Stimulated activated CD8-positive, alpha-beta memory T cell treated with anti-CD3 and anti-CD28 coated beads, Interleukin-4, amount 100 ng/mL, for 1 hour (primary cell): ENCODE data around the gene LPCAT1.

Source experiments
- DNase-seq, 2 donors: peaks; one replicate each; pipeline ENCODE4 v3.0.0-alpha.2; 2020; ENCODE audit warnings: low read depth in 2 of 2, low spot score in 1 of 2

LPCAT1 gene

GRCh38 chr5:1414311-1415058 is 109.3 kb downstream of the LPCAT1 start:
- DNase-seq = no peak

- no peak for DNase-seq
Measured at GRCh38 chr5:1413611-1414241, 110.0 kb downstream of the LPCAT1 start.

DNA sequence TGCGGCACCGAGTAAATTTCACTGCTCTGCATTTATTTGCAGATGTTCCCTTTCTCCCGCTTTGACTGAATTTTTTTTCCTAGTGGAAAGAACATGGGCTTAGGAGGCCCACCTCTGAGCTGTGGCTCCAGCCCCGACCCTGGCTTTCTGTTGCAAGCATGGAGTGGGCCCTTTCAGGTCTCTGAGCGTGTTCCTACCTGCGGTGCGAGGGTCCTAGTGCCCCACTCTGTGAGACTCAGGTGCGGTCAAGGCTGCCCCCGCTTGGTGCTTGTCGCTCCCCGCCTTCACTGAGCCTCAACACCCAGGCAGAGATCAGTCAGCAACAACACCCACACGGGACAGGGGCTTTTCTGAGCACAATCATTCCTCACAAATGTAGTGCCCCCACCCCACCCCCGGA is 110.5 kb downstream of the LPCAT1 start:
- no peak for DNase-seq

DNA sequence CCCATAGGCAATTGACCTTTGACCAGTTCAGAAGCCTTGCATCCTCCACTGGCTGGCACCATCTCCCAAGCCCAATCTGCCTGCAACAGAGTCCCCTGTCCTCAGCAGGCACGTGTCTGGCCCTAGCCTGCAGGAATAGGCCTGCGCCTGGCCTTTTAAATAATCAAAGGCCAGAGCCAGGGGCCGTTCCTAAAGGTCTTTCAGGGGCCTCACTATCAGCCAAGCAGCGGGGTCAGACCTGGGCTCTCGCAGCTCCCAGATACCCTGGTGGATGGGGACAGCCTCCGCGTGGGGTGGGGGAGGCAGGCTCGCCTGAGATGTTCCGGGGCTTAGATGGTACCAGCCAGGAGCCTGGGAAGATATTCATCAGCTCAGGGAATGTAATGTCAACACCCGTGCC is 111.1 kb downstream of the LPCAT1 start:
- no peak for DNase-seq

- no peak for DNase-seq
Measured at GRCh38 chr5:1412163-1412562, 111.6 kb downstream of the LPCAT1 start.
